Activated T-cell treated with anti-CD3 and anti-CD28 coated beads, Interleukin-2, amount 50 U/mL, for 72 hours (primary cell): ENCODE data around the gene EGFL7. TPM values are rescaled to one million over a fixed set of nuclear protein-coding genes. Genes with fewer than 3 reads are reported as not detected.
A peak's percentile ranks its signal among the peaks of the same experiment; 100 is the strongest.
"Not testable (repeated sequence)": the region's sequence is repeated elsewhere in the genome, so short reads cannot be mapped to it uniquely, and the experiment has no call there.

Source experiments
- ATAC-seq, 2 donors: fragments of 150-1000 bp; cut with Tn5 transposase; replicated peaks in 1 of 2; 2 replicates each; pipeline ENCODE4 v1.10.0; 2021; ENCODE audit warnings: moderate library complexity in 2 of 2, mild to moderate bottlenecking in 1 of 2
- DNase-seq, 2 donors: peaks; one replicate each; pipeline ENCODE4 v3.0.0; 2021 to 2022; ENCODE audit warnings: mixed read lengths in 1 of 2
- H3K27ac Mint-ChIP-seq: one replicate; pipeline ENCODE4 v1.8.0; 2022; ENCODE audit warnings: mild to moderate bottlenecking, moderate library complexity, mixed read lengths
- H3K27me3 Mint-ChIP-seq: one replicate; pipeline ENCODE4 v1.8.0; 2022; ENCODE audit warnings: low read depth, mixed read lengths
- H3K36me3 Mint-ChIP-seq, 2 donors: one replicate each; pipeline ENCODE4 v1.8.0; 2022; ENCODE audit warnings: mixed read lengths in 2 of 2, mild to moderate bottlenecking in 1 of 2; ENCODE audit not compliant: insufficient read depth in 2 of 2
- H3K4me1 Mint-ChIP-seq: one replicate; pipeline ENCODE4 v1.8.0; 2022; ENCODE audit warnings: low read depth, mixed read lengths
- H3K4me3 Mint-ChIP-seq, 2 donors: one replicate each; pipeline ENCODE4 v1.8.0; 2022; ENCODE audit warnings: mild to moderate bottlenecking in 2 of 2, mixed read lengths in 2 of 2, moderate library complexity in 2 of 2
- H3K9me3 Mint-ChIP-seq, 2 donors: one replicate each; pipeline ENCODE4 v1.8.0; 2022; ENCODE audit warnings: mixed read lengths in 2 of 2
- total RNA-seq, 2 donors: library from RNA; stranded (reverse); gene quantifications; one replicate each; pipeline ENCODE4 v1.2.3, GENCODE V29; 2022

Gene EGFL7
- total RNA-seq, 2 donors from 2014 or later = 0.93 to 1.1 TPM

DNA sequence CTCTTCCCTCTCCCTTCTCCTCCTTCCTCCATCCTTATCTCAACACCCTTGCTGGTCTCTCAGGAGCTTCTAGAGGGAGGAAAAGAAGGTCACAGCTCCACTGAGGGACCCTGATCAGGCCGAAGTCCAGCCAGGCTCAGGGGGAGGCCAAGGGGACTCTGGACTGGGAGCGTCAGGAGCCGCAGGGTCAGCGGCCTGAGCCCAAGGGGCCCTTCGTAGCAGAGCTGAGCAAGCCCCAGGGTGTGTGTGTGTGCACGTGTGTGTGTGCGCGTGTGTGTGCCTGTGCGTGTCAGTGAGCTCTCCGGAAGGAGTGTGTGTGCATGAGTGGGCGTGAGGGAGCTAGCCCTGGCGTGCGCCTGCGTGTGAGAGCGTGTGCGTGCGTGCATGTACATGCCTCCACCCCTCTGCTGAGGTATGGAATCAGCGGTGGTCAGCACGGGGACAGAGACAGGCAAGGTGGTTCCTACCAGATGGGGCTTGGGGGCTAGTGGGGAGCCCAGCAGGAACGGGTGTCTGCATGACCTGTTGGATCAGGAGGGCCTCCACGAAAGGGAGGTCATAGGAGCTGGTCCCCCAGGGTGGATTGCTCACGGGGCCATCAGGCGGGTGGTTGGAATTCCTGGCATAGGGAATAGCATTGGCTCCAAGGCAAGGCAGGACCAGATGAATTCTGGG lies 34.6 kb downstream of the EGFL7 start:
- Mint-ChIP-seq H3K4me1 (peaks cover 24% of the 10 kb centered on the region), H3K27me3 (peaks cover 17% of the 10 kb centered on the region), H3K27ac (no peak overlapping the region), H3K9me3 (no peaks in the 10 kb centered on the region), H3K4me3 (peak overlapping the region in 1 of 2 donors; percentile 63), H3K36me3 (no peaks in the 10 kb centered on the region)
- DNase-seq (no peak), ATAC-seq (no peak)

DNA sequence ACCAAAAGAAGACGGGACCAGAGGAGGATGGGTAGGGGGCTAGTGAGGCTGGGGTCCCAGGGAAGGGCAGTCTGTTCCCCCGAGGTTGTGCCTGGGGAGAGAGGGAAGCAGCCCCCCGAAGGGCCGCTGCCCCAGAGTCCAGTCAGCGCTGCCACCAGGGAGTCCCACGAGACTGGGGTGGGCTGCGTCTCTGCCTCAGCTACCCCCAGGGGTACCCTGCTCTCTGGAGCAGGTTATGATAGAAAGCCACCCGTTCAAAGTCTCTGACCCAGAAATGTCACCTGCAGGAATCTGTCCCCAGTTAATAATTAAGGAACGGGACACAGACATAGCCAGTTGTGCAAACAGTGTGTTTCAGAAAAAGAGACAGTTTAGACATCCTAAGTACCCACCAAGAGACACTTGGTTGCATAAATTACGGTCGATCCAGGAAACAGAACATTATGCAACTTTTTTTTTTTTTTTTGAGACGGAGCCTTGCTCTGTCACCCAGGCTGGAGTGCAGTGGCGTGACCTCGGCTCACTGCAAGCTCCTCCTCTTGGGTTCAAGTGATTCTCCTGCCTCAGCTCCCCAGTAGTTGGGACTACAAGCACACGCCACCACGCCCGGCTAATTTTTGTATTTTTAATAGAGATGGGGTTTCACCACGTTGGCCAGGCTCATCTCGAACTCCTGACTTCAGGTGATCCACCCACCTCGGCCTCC lies 35.3 kb downstream of the EGFL7 start:
- H3K9me3 Mint-ChIP-seq = no peaks in the 10 kb centered on the region
- no peak for ATAC-seq
- no peak overlapping the region for H3K27ac Mint-ChIP-seq
- H3K4me3 Mint-ChIP-seq = peak overlapping the region in 1 of 2 donors; percentile 63
- DNase-seq = no peak
- peaks cover 17% of the 10 kb centered on the region for H3K27me3 Mint-ChIP-seq
- H3K36me3 Mint-ChIP-seq = no peaks in the 10 kb centered on the region
- peaks cover 24% of the 10 kb centered on the region for H3K4me1 Mint-ChIP-seq

DNA sequence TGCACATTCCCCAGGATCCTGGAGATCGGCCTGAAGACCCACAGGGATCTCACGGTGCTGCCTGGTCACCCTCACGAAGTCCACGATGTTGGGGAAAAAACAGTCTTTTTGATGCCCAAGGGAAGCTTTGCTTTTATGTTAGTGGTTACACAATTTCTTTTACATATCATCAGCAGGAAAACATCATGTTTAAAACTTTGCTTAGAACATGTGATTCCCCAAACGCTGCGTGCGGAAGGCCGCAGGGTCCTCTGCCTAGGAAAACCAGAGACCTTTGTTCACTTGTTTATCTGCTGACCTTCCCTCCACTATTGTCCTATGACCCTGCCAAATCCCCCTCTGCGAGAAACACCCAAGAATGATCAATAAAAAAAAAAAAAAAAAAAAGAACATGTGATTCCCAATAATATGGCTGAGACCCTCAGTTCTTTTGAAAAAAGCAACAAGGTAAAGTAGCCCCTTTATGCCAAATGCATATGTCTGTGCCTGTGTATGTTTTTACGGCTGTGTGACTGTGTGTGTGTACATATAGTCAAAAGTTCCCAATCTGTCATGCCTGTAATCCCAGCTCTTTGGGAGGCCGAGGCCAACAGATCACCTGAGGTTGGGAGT lies 36.0 kb downstream of the EGFL7 start:
- no peak for ATAC-seq
- H3K27ac Mint-ChIP-seq = no peak overlapping the region

DNA sequence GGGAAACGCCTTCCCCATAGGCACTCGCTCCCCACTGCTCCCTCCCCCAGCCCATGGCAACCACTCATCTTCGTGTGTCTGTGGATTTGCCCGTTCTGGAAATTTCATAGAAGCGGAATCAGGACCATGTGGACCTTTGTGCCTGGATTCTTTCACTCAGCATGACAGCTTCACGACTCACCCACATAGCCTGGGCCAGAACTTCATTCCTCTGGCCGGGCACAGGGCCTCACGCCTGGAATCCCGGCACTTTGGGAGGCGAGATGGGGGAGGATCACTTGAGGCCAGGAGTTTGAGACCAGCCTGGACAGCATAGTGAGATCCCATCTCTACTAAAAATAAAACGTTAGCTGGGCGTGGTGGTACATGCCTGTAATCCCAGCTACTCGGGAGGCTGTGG lies 37.6 kb downstream of the EGFL7 start:
- DNase-seq = no peak
- H3K9me3 Mint-ChIP-seq = no peaks in the 10 kb centered on the region
- H3K36me3 Mint-ChIP-seq = no peaks in the 10 kb centered on the region
- peak overlapping the region; percentile 81 to 92 for H3K4me3 Mint-ChIP-seq
- ATAC-seq = no peak
- H3K27ac Mint-ChIP-seq = no peak overlapping the region
- peaks cover 22% of the 10 kb centered on the region for H3K27me3 Mint-ChIP-seq
- H3K4me1 Mint-ChIP-seq = peaks cover 24% of the 10 kb centered on the region

More for the DNA sequence above, 36.0 kb downstream of the EGFL7 start:
- Mint-ChIP-seq H3K27me3 (peaks cover 17% of the 10 kb centered on the region), H3K4me1 (peaks cover 24% of the 10 kb centered on the region), H3K9me3 (no peaks in the 10 kb centered on the region), H3K36me3 (no peaks in the 10 kb centered on the region), H3K4me3 (no peak overlapping the region)
- DNase-seq = no peak

DNA sequence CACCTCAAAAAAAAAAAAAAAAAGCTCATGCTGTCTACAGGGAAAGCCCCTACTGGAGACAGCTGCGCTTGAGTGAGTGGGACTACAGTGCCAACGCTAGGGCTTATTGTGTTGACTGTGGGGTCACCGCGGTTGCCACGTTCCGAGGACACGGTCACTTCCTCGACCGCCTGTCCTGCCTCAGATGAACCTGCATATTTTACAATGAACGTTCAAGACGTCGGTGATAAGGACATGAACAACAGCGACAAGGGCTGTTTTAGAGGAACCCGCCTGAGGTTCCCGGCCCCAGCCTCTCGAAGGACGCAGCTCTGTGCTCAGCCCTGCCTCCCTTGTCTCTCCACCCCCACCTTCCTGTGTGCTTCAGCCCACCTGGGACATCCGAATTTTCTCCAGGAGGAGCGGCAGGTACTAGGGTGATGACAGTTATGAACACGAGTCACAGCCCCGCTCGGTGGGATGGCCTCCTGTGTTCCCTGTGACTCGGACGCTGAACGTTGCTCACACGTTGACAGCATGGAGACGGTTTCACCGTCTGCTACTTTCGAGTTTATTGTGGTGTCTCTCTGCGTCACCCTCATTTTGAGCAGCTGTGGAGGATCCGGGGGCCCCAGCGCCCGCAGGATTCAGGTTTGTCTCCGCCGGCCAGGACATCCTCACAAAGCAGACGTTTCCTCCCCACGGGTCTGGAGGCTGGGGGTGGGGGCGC lies 38.4 kb downstream of the EGFL7 start:
- H3K27me3 Mint-ChIP-seq = peaks cover 30% of the 10 kb centered on the region
- H3K4me3 Mint-ChIP-seq = peak overlapping the region; percentile 81 to 92
- ATAC-seq = peak; percentile 96 to 98
- DNase-seq = peak; percentile 81 to 86
- no peaks in the 10 kb centered on the region for H3K9me3 Mint-ChIP-seq
- H3K4me1 Mint-ChIP-seq = peaks cover 24% of the 10 kb centered on the region
- H3K36me3 Mint-ChIP-seq = no peaks in the 10 kb centered on the region
- peak overlapping the region; percentile 71 for H3K27ac Mint-ChIP-seq

DNA sequence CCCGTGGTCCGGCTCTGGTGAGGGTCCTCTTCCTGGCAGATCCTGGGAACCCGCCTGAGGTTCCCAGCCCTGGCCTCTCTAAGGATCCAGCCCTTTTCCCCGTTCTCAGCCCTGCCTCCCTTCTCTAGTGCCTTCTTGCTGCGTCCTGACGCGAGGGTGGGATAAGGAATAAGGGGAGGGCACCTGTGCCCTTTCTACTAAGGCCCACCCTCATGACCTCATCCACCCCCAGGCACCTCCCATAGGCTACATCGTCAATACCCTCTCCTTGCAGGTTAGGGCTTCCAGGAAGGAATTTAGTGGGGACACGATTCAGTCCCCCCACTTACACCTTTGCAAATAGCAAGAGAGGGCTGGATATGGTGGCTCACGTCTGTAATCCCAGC lies 38.9 kb downstream of the EGFL7 start:
- DNase-seq = no peak
- Mint-ChIP-seq H3K9me3 (no peaks in the 10 kb centered on the region), H3K27me3 (peaks cover 31% of the 10 kb centered on the region), H3K4me1 (peaks cover 24% of the 10 kb centered on the region), H3K27ac (peak overlapping the region; percentile 71), H3K36me3 (no peaks in the 10 kb centered on the region), H3K4me3 (peak overlapping the region; percentile 81 to 92)
- ATAC-seq = no peak

DNA sequence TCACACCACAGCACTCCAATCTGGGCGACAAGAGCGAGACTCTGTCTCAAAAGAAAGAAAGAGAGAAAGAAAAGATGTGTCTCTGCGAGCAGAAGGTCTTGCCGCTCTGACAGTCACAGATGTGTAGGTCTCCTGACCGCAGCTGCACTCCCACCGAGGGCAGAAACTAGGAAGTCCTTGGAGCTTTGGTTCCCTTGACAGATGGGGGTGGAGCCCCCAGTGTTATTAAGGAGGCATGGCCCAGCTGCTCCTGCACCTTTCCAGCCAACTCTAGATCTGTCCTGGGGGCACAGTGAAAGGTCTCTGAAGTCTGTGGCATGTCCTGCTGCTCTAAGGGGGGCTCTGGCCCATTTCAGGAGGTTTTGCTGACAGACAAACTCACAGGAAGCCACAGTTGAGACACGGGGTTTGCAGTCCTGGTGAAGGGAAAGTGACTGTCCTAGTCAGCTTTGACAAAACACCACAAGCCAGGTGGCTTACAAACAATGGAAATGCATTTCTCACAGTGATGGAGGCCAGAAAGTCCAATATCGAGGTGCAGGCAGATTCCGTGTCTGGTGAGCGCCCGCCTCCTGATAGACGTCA lies 40.7 kb downstream of the EGFL7 start:
- DNase-seq (no peak), ATAC-seq (no peak)
- Mint-ChIP-seq H3K27me3 (peaks cover 25% of the 10 kb centered on the region), H3K36me3 (no peaks in the 10 kb centered on the region), H3K4me3 (no peak overlapping the region), H3K4me1 (peaks cover 24% of the 10 kb centered on the region), H3K9me3 (no peaks in the 10 kb centered on the region), H3K27ac (no peak overlapping the region)

DNA sequence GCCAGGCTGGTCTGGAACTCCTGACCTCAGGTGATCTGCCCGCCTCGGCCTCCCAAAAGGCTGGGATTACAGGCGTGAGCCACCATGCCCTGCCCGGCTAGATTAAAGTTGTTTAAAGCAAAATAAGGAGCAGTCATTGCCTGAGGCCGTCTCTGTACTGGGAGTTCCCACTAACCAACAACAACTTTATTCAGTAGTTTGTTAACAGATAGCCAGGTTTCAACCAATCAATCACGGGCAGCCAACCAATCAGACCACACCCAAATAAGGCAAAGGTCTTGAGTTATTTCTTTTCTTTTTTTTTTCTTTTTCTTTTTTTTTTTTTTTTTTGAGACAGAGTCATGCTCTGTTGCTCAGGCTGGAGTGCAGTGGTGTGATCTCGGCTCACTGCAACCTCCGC lies 42.0 kb downstream of the EGFL7 start:
- ATAC-seq, H3K36me3 Mint-ChIP-seq, H3K4me3 Mint-ChIP-seq, H3K9me3 Mint-ChIP-seq, DNase-seq, H3K27ac Mint-ChIP-seq: not testable (repeated sequence)
- Mint-ChIP-seq H3K4me1 (peaks cover 24% of the 10 kb centered on the region), H3K27me3 (peaks cover 18% of the 10 kb centered on the region)

DNA sequence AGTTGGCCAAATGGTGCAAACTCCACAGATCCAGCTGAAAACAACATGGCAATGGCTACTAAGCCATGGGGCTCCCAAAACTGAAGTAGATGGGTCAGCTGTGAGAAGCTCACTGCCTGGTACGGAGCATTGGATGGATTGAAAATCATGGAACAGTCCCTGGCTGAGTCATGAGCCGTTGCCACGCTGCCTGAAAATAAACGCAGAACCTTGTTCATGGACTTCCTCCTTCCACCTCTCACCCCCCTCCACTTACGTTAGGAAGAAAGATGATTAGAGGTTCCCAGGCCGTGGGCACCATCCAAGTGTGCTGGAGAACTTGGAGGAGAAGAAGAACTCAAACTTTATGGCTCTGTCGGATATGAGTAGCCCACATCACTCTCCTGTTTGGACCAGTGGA lies 42.8 kb downstream of the EGFL7 start:
- peaks cover 18% of the 10 kb centered on the region for H3K27me3 Mint-ChIP-seq
- H3K9me3 Mint-ChIP-seq = no peaks in the 10 kb centered on the region
- DNase-seq = no peak
- H3K27ac Mint-ChIP-seq = no peak overlapping the region
- peaks cover 17% of the 10 kb centered on the region for H3K4me1 Mint-ChIP-seq
- H3K4me3 Mint-ChIP-seq = no peak overlapping the region
- ATAC-seq = no peak
- H3K36me3 Mint-ChIP-seq = no peaks in the 10 kb centered on the region

DNA sequence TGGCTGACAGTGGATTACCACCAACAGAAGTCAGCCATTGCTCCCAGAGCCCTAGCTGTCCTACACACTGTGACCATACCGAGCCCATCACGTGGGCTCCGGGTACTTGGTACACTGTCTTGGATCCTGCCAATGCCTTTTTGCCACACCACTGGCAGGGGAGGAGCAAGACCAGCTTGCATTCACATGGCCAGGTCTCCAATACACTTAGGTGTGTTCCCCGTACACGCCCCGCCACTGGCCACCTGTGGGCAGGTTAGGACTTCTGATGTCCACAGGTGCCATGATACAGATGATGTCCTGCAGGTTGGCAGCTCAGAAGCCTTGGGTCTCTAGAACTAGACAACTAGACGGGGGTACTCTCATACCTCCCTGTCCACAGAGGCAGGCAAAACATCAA lies 44.3 kb downstream of the EGFL7 start:
- H3K4me3 Mint-ChIP-seq = no peak overlapping the region
- H3K4me1 Mint-ChIP-seq = peaks cover 11% of the 10 kb centered on the region
- ATAC-seq (no peak), DNase-seq (no peak)
- H3K9me3 Mint-ChIP-seq = no peaks in the 10 kb centered on the region
- no peak overlapping the region for H3K27ac Mint-ChIP-seq
- peaks cover 31% of the 10 kb centered on the region for H3K27me3 Mint-ChIP-seq
- H3K36me3 Mint-ChIP-seq = no peaks in the 10 kb centered on the region

DNA sequence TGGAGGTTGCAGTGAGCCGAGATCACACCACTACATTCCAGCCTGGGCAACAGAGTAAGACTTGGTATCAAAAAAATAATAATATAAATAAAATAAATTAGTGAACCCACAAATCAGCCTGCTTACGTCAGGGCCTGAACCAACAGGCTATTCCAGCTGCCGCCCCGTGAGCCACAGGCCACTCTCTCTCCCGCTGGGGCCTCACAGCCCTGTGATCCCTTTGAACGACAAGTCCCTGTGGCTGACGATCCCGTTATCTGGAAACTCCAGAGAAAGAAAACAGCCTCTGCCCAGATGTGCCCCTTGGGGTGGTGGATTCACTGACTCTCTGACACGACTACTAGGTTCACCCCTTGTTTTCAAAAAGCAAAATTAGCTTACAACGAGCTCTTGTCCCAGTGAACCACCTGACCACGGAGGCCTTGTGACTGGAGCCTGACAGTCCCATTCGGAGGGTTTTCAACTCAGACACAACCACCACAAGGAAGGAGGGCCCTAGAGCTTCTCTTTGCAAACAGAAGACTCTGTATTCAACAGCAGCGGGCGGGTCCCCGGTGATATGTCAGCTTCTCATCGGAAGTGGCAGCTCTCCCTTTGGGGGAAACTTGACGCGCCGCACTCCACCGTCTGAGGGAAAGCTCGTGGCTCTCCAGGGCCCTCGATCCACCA lies 45.3 kb downstream of the EGFL7 start:
- H3K27me3 Mint-ChIP-seq = peaks cover 31% of the 10 kb centered on the region
- no peak for ATAC-seq

DNA sequence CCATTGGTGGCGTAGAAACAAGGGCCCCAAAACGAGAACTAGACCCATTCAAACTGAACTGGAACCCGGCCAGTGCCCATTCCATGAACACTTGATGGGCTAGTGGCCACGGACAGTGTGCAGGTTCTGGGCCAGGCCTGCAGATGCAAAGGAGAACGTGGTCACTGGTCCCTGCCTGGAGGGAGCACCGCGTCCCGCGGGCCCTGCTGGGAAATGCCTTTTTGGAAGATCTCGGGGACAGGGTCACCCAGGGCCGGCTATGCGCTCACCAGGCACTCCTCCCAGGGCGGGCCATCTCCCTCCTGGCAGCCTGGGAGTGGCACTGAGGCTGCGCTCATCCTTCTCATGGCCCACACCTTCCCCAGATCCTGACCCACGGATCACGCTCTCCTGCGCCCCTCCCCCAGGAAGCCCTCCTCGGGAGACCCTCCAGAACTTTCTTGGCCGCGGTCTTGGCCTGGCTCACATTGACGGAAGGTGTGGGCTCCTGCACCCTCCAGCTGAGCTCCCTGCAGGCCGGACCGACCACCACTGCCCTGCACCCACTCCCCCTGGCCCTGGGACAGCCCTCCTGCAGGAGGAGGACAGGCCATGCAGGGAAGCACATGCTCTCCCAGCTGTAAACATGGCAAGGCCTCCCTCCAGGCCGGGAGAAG lies 46.9 kb downstream of the EGFL7 start:
- DNase-seq (no peak), ATAC-seq (no peak)
- peaks cover 44% of the 10 kb centered on the region for H3K27me3 Mint-ChIP-seq
- no peaks in the 10 kb centered on the region for H3K36me3 Mint-ChIP-seq
- no peak overlapping the region for H3K4me3 Mint-ChIP-seq
- H3K9me3 Mint-ChIP-seq = no peaks in the 10 kb centered on the region
- H3K27ac Mint-ChIP-seq = no peak overlapping the region
- peaks cover 9% of the 10 kb centered on the region for H3K4me1 Mint-ChIP-seq

More for the DNA sequence above, 45.3 kb downstream of the EGFL7 start:
- Mint-ChIP-seq H3K27ac (no peak overlapping the region), H3K4me1 (peaks cover 9% of the 10 kb centered on the region), H3K9me3 (no peaks in the 10 kb centered on the region), H3K36me3 (no peaks in the 10 kb centered on the region), H3K4me3 (no peak overlapping the region)
- DNase-seq = no peak
